Pancreas (tissue), 10 donors: ENCODE data around the gene WDR73. TPM values are rescaled to one million over a fixed set of nuclear protein-coding genes. Genes with fewer than 3 reads are reported as not detected.

Source experiments
- ATAC-seq, 4 donors: fragments of 200-7000 bp; cut with Tn5 transposase; one replicate each; pipeline versions ENCODE4 v1.8.0 to v1.9.1; 2020; ENCODE audit warnings: mild to moderate bottlenecking in 4 of 4, moderate library complexity in 4 of 4
- DNase-seq, 6 donors: peaks; one replicate each; pipeline ENCODE4 v3.0.0-alpha.2; 2020
- FAIRE-seq: peaks from 2 replicates; lab custom pipeline; 2012; peaks lifted over from hg19 to GRCh38; lab: Jason Lieb, UNC
- H3K27ac ChIP-seq, 4 donors: fragments of 200-600 bp; sonication (generic); 1 replicate in 3 of 4; 2 replicates in 1 of 4; pipeline versions ENCODE4 v1.5.0 to v1.8.0; 2020
- H3K27me3 ChIP-seq, 4 donors: fragments of 200-600 bp; one replicate each; pipeline ENCODE4 v1.8.0; 2021
- H3K36me3 ChIP-seq, 3 donors: fragments of 200-600 bp; sonication (generic) in 1 of 3; one replicate each; pipeline versions ENCODE4 v1.5.0 to v1.8.0; 2020 to 2021
- H3K4me1 ChIP-seq, 3 donors: fragments of 200-600 bp; one replicate each; pipeline ENCODE4 v1.8.0; 2021
- H3K4me3 ChIP-seq, 4 donors: fragments of 200-600 bp; sonication (generic) in 2 of 4; one replicate each; pipeline versions ENCODE4 v1.5.0 to v1.8.0; 2020 to 2021
- H3K9me3 ChIP-seq, 4 donors: fragments of 200-600 bp; one replicate each; pipeline ENCODE4 v1.8.0; 2021
- WGBS, 2 donors: extraction: QIAGEN DNeasy Blood & Tissue Kit; methylation state at CpG; one replicate each; pipeline ENCODE4 v1.1.7; 2013; 5-methylcytosine and 5-hydroxymethylcytosine counted together
- intact Hi-C, 3 donors: fragments of 100-400 bp; cut with DNase I; formaldehyde crosslinking; loops; one replicate each; pipeline versions ENCODE4 v1.11.1 to v1.14.2; 2022
- polyA plus RNA-seq, 2 donors: library from polyadenylated mRNA; stranded (reverse); fragments of 200-250 nt; gene quantifications; one replicate each; pipeline ENCODE4 v1.2.3, GENCODE V29; 2013
- total RNA-seq, 6 donors: library from RNA; stranded (reverse); fragmentation: NEBNext Ultra II Directional in 4 of 6; extraction: Animal tissue kit (Norgen Biotek cat#: 25700) in 4 of 6; gene quantifications; one replicate each; pipeline versions ENCODE4 v1.2.1 to v1.2.4, GENCODE V29; 2021 to 2023
- TF ChIP-seq, protein P1 (sequence below), 4 donors: fragments of 200-600 bp; sonication (generic) in 3 of 4; IDR thresholded peaks; one replicate each; pipeline versions ENCODE4 v1.5.0 to v1.8.0; 2021; ENCODE audit warnings: antibody characterized with exemption in 4 of 4
- donor health status: healthy with polysubstance abuse.
- donor health status: DM: no; HTN: no; CAD: no; lungs with moderate emphysema.
- donor health status: DM: no; HTN: no; CAD: no.
- donor health status: control.
- donor health status: control.
- donor health status: Bipolar disorder and iron deficiency.
- donor health status: DM: yes; HTN: yes; CAD: no.
- donor health status: DM: no; HTN: no; CAD: no.
- donor health status: DM: no; HTN: no; CAD: no.
- donor health status: DM: yes; HTN: yes; CAD: no.

The WDR73 gene
- total and polyA plus RNA-seq, 8 donors: 10.5 to 28.3 (median 12.1) TPM

DNA sequence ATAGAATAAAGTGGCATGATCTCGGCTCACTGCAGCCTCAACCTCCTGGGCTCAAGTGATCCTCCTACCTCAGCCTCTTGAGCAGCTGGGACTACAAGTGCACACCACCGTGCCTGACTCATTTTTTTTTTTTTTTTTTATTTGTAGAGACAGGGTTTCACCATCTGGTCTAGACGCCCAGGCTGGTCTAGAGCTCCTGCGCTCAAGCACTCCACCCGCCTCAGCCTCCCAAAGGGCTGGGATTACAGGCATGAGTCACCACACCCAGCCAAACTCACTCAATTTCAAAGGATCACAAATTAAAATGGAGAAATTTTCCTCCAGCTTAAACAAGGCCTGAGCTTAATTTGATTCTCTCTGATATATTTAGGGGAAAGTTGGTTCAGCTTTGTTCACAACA, 31.2 kb upstream of the WDR73 start:
- TF ChIP-seq, protein P1, sequence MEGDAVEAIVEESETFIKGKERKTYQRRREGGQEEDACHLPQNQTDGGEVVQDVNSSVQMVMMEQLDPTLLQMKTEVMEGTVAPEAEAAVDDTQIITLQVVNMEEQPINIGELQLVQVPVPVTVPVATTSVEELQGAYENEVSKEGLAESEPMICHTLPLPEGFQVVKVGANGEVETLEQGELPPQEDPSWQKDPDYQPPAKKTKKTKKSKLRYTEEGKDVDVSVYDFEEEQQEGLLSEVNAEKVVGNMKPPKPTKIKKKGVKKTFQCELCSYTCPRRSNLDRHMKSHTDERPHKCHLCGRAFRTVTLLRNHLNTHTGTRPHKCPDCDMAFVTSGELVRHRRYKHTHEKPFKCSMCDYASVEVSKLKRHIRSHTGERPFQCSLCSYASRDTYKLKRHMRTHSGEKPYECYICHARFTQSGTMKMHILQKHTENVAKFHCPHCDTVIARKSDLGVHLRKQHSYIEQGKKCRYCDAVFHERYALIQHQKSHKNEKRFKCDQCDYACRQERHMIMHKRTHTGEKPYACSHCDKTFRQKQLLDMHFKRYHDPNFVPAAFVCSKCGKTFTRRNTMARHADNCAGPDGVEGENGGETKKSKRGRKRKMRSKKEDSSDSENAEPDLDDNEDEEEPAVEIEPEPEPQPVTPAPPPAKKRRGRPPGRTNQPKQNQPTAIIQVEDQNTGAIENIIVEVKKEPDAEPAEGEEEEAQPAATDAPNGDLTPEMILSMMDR (IDR thresholded peaks at IDR 0.05): no peak
- no peak overlapping the region for H3K27ac ChIP-seq
- H3K9me3 ChIP-seq: no peaks in the 10 kb centered on the region
- no peaks in the 10 kb centered on the region for H3K4me1 ChIP-seq
- FAIRE-seq: no peak
- 92 to 98% methylated on average over 5 of the region's 5 CpGs for WGBS, 2 donors
- H3K4me3 ChIP-seq: no peak overlapping the region
- ATAC-seq: peak in 2 of 4 donors; percentile 30 to 70
- no peaks in the 10 kb centered on the region for H3K27me3 ChIP-seq
- intact Hi-C loops: no loop called here
- peak in 1 of 6 donors; percentile 15 for DNase-seq
- H3K36me3 ChIP-seq: peaks cover 0 to 10% (median 0%) of the 10 kb centered on the region in 3 donors

- WGBS, 2 donors: 47 to 100% methylated on average over 1 of the region's 1 CpG
- Histone ChIP-seq H3K27ac (no peak overlapping the region), H3K36me3 (peaks cover 0 to 14% (median 4%) of the 10 kb centered on the region in 3 donors), H3K9me3 (no peaks in the 10 kb centered on the region), H3K4me3 (no peak overlapping the region), H3K27me3 (no peaks in the 10 kb centered on the region), H3K4me1 (no peaks in the 10 kb centered on the region)
- intact Hi-C loops: no loop called here
- DNase-seq (no peak), FAIRE-seq (no peak), ATAC-seq (no peak)
- TF ChIP-seq, protein P1 (IDR thresholded peaks at IDR 0.05): no peak
Measured at GRCh38 chr15:84684092-84684491, 30.0 kb upstream of the WDR73 start.

DNA sequence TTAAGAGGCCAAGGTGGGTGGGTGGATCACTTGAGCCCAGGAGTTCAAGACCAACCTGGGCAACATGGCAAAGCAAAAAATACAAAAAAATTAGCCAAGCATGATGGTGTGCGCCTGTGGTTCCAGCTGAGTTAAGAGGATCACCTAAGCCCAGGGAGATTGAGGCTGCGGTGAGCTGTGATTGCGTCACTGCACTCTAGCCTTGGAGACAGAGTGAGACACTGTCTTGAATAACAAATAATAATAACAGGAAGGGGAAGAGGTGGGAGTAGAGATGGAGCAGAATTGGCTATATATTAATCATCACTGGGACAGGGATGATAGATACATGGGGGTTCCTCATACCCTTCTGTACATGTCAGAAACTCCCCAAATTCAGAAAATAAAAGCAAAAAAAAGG, 27.7 kb upstream of the WDR73 start:
- no peaks in the 10 kb centered on the region for H3K4me1 ChIP-seq
- ATAC-seq: no peak
- no peak for FAIRE-seq
- intact Hi-C loops: no loop called here
- TF ChIP-seq, protein P1 (IDR thresholded peaks at IDR 0.05): no peak
- H3K36me3 ChIP-seq: peaks cover 0 to 13% (median 4%) of the 10 kb centered on the region in 3 donors
- WGBS, 2 donors: 96 to 99% methylated on average over 3 of the region's 3 CpGs
- no peak overlapping the region for H3K27ac ChIP-seq
- H3K4me3 ChIP-seq: no peak overlapping the region
- H3K9me3 ChIP-seq: no peaks in the 10 kb centered on the region
- no peak for DNase-seq
- H3K27me3 ChIP-seq: no peaks in the 10 kb centered on the region

DNA sequence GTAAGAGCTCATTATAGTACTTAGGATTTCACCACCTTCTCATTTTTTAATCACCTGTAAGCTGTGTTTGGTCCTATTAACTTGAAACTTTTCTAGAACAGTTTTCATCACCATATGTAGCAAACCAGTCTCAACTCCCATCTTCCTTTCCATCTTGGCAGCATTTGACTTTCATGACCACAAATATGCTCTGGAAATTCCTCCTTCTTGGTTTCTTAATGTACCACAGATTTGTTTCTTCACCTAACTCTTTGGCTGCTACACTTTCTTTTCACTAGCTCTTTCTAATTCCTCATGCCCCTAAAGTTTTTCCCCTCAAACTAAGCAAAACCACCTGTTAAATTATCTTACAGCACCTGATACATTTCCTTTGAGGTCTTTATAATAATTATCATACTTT, 17.1 kb upstream of the WDR73 start:
- H3K36me3 ChIP-seq: peaks cover 0 to 15% (median 7%) of the 10 kb centered on the region in 3 donors
- H3K4me1 ChIP-seq: no peaks in the 10 kb centered on the region
- FAIRE-seq (no peak), ATAC-seq (no peak), DNase-seq (no peak)
- H3K27ac ChIP-seq: no peak overlapping the region
- intact Hi-C loops: no loop called here
- H3K4me3 ChIP-seq: no peak overlapping the region
- TF ChIP-seq, protein P1 (IDR thresholded peaks at IDR 0.05): no peak
- H3K27me3 ChIP-seq: no peaks in the 10 kb centered on the region
- H3K9me3 ChIP-seq: no peaks in the 10 kb centered on the region

DNA sequence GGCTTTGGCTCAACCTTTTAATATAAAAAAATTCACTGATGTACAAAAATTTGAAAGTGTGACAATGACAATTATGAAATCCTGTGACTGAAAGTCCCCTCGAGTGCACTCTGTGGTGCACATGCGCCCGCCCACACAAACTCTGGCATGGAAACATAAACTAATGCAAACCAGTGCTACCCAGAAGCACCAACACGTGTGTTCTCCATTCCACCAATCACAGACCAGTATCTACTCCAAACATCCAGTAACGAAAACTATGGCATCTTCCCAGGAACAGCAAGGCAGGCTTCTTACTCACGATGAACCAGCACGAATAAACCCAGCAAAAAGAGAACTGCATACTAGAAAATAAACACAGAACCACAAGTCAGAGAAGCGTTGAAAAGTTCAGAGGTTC, 15.6 kb upstream of the WDR73 start:
- ATAC-seq: no peak
- WGBS, 2 donors: 92 to 95% methylated on average over 8 of the region's 8 CpGs
- no peaks in the 10 kb centered on the region for H3K4me1 ChIP-seq
- H3K27ac ChIP-seq: no peak overlapping the region
- no peak overlapping the region for H3K4me3 ChIP-seq
- FAIRE-seq: no peak
- no peaks in the 10 kb centered on the region for H3K27me3 ChIP-seq
- DNase-seq: no peak
- H3K36me3 ChIP-seq: peaks cover 0 to 15% (median 7%) of the 10 kb centered on the region in 3 donors
- TF ChIP-seq, protein P1 (IDR thresholded peaks at IDR 0.05): no peak
- intact Hi-C loops: no loop called here
- no peaks in the 10 kb centered on the region for H3K9me3 ChIP-seq
